GM19452 (cell line): ENCODE results near the gene TEKT5.

Experiments
- ATAC-seq: cut with Tn5 transposase; IDR thresholded peaks from one replicate; pipeline ENCODE4 v1.9.1; 2021; ENCODE audit not compliant: unreplicated experiment

Gene TEKT5

GRCh38 chr16:10580883-10581247, 113.9 kb downstream of the TEKT5 start:
- ATAC-seq = no peak

GRCh38 chr16:10579965-10580882, 114.5 kb downstream of the TEKT5 start, which contains the start of gene EMP2:
Gene EMP2 (minus strand): TSS chr16:10580598. CDS start chr16:10547617, 32,981 bp downstream.
- ATAC-seq = no peak

GRCh38 chr16:10579575-10579964, 115.2 kb downstream of the TEKT5 start:
- ATAC-seq = no peak

- no peak for ATAC-seq
These were observed 116.0 kb downstream of the TEKT5 start for GRCh38 chr16:10578474-10579316.
